Astrocyte of the spinal cord (primary cell): ENCODE measurements around the gene SSH2.
A peak's percentile ranks its signal among the peaks of the same experiment; 100 is the strongest.

Experiments
- DNase-seq: peaks from one replicate; pipeline ENCODE4 v3.0.0; 2011; ENCODE audit warnings: low read depth, low spot score
- H3K4me3 ChIP-seq: 2 replicates; pipeline ENCODE4 v1.5.1; 2011; ENCODE audit warnings: low read depth, mild to moderate bottlenecking, low read length, moderate library complexity
- in situ Hi-C: cut with HindIII; loops from 2 replicates; pipeline ENCODE4 v1.10.0; 2017; ENCODE audit warnings: low sequenced_read_pairs
- TF ChIP-seq, protein P1 (sequence below): IDR thresholded peaks from 2 replicates; pipeline ENCODE4 v1.5.1; 2012; ENCODE audit warnings: low read depth, mild to moderate bottlenecking, low read length, inconsistent platforms

SSH2 gene

DNA sequence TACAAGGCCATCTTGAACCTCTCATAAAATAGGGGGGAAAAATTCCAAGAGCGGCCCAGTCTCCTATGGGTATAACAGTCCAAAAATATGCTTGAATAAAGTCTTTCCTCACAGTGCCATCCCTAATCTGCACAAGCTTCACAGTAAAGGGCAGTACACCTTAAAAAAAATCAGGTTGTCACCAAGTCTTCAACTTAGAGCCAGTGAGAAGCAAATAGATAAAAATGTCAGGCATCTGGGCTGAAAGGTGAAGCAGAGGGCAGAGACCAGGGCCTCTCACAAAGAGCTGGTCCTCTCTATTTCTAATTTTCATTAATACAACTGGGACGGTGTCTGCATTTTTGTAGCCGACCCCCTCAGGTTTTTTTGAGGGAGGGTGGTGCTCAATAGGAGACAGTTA is 82.9 kb downstream of the SSH2 start:
- TF ChIP-seq, protein P1, sequence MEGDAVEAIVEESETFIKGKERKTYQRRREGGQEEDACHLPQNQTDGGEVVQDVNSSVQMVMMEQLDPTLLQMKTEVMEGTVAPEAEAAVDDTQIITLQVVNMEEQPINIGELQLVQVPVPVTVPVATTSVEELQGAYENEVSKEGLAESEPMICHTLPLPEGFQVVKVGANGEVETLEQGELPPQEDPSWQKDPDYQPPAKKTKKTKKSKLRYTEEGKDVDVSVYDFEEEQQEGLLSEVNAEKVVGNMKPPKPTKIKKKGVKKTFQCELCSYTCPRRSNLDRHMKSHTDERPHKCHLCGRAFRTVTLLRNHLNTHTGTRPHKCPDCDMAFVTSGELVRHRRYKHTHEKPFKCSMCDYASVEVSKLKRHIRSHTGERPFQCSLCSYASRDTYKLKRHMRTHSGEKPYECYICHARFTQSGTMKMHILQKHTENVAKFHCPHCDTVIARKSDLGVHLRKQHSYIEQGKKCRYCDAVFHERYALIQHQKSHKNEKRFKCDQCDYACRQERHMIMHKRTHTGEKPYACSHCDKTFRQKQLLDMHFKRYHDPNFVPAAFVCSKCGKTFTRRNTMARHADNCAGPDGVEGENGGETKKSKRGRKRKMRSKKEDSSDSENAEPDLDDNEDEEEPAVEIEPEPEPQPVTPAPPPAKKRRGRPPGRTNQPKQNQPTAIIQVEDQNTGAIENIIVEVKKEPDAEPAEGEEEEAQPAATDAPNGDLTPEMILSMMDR = no peak
- in situ Hi-C loops = no loop called here
- DNase-seq = no peak
- H3K4me3 ChIP-seq = no peak overlapping the region

DNA sequence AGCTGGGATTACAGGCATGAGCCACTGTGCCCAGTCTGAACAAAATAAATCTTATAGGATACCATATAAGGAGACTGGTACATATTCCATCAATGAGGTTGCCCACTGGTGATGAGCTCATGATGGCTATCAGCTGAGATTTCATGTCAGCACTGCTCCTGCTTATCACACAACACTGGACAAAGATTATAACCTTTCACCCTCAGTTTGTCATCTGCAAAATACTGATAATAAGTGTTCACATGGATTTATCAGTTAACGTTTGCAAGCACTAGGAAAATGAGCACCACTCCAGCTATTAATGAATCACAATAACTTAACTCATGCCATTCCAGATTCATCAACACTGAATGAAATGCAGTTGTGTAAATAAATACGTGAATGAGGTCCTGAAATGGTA is 83.7 kb downstream of the SSH2 start:
- no peak overlapping the region for H3K4me3 ChIP-seq
- in situ Hi-C loops = no loop called here
- TF ChIP-seq, protein P1 = no peak
- DNase-seq = no peak

DNA sequence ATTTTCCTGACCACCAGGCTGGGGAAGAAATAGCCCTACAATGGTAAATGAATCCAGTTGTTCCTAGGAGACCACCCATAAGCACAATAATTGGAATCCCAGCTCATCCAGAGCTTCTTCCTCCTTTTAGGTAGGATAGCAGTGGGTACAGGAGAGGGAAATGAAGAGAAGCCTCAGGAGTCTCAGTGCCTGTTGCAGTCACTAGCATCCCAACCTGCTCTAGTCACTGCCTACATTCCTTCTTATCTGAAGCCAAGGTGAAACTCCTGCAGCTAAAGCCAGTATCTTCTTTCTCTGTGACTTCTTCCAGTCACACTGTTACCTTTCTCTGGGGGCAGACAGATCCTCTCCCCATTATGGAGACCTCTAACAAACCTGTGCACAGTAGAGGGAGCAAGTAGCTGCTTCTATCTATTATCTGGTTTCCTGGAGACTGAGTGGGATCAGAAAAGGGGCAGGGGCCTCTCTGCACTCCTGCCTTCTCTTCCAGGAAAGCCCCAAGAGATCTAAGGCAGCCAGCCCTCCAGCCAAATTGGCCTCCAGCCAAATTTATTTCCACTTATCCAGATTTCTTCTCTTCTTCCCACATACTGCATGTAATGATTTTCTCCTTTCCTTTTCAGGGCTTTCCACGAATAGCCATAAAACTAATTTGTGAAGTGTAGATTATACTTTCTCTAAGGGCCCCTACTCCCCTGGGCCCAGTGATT is 85.5 kb downstream of the SSH2 start:
- DNase-seq = peak; percentile 22
- TF ChIP-seq, protein P1 = no peak
- H3K4me3 ChIP-seq = no peak overlapping the region
- in situ Hi-C loops = no loop called here

DNA sequence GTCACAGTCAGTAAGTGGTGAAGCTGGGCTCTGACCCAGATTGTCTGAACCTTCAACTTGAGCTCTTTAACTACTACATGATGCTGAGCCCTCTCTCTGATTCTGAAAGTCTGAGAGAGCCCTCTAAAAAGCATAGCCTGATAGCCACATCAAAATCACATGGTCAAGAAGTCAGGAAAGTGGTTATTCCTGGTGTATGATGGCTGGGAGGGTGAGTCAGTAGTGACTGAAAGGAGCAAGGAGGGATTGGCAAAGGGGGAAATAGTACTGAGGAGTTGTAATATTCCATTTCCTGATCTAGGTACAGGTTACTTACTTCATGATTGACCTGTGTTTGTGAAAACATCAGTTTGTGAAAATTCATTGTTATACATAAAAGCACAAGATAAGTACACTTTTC is 89.1 kb downstream of the SSH2 start:
- no peak overlapping the region for H3K4me3 ChIP-seq
- in situ Hi-C loops = no loop called here
- DNase-seq = peak; percentile 42
- TF ChIP-seq, protein P1 = no peak

DNA sequence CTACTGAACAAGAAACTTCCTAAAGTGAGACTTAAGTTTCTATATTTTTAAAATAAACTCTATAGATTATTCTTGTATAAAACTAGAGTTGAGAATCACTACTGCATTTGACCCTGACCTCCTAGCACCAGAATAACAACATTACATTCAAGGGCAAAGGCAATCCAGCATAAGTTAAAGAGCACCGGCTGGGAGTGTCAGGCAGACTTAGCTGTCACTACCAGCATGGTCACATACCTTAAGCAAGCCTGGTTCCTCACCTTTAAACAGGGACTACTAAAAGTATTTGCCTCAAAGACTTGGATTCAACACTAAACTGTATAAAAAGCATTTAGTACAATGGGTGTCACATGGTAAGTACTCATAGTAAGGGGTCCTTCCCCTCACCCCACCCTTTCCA is 90.4 kb downstream of the SSH2 start:
- in situ Hi-C loops = no loop called here
- no peak for DNase-seq
- TF ChIP-seq, protein P1 = no peak
- no peak overlapping the region for H3K4me3 ChIP-seq

DNA sequence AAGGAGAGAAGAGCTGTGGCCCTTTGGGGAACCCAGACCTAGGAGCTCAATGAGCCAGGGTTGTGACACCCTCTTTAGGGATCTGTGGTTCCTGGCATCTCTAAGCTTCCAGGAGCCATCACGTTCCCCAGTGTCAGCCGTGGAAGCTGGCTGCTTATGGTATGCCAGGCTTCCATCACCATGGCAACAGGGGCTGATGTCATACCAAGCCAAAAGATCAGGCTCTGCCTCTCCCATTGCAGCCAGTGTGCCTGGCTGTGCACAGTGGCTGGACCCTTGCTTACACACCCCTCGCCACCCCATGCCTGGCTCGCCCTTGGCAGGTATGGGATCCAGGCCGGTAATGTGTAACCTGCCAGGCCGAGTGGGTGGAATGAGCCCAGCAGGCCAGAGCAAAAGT is 91.1 kb downstream of the SSH2 start:
- in situ Hi-C loops = no loop called here
- peak; percentile 22 for DNase-seq
- TF ChIP-seq, protein P1 = no peak
- no peak overlapping the region for H3K4me3 ChIP-seq
